Measurements from ENCODE around the gene TTC34.

Gene TTC34

GRCh38 chr1:2602866-2603520 lies 198.5 kb downstream of the TTC34 start:
- no peak overlapping the region for H3K4me3 ChIP-seq (replicated peaks; ENCODE audit: low read depth, low read length)
- TF ChIP-seq, protein P1, sequence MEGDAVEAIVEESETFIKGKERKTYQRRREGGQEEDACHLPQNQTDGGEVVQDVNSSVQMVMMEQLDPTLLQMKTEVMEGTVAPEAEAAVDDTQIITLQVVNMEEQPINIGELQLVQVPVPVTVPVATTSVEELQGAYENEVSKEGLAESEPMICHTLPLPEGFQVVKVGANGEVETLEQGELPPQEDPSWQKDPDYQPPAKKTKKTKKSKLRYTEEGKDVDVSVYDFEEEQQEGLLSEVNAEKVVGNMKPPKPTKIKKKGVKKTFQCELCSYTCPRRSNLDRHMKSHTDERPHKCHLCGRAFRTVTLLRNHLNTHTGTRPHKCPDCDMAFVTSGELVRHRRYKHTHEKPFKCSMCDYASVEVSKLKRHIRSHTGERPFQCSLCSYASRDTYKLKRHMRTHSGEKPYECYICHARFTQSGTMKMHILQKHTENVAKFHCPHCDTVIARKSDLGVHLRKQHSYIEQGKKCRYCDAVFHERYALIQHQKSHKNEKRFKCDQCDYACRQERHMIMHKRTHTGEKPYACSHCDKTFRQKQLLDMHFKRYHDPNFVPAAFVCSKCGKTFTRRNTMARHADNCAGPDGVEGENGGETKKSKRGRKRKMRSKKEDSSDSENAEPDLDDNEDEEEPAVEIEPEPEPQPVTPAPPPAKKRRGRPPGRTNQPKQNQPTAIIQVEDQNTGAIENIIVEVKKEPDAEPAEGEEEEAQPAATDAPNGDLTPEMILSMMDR (IDR thresholded peaks at IDR 0.05; ENCODE audit: low read depth, low read length, missing control alignments), result no peak
- no peak for DNase-seq (ENCODE audit: extremely low read depth, low read depth)

GRCh38 chr1:2602311-2602835 lies 199.1 kb downstream of the TTC34 start:
- TF ChIP-seq, protein P1 (IDR thresholded peaks at IDR 0.05; ENCODE audit: low read depth, low read length, missing control alignments), result no peak
- no peak for DNase-seq (ENCODE audit: extremely low read depth, low read depth)
- H3K4me3 ChIP-seq (replicated peaks; ENCODE audit: low read depth, low read length), result no peak overlapping the region

DNA sequence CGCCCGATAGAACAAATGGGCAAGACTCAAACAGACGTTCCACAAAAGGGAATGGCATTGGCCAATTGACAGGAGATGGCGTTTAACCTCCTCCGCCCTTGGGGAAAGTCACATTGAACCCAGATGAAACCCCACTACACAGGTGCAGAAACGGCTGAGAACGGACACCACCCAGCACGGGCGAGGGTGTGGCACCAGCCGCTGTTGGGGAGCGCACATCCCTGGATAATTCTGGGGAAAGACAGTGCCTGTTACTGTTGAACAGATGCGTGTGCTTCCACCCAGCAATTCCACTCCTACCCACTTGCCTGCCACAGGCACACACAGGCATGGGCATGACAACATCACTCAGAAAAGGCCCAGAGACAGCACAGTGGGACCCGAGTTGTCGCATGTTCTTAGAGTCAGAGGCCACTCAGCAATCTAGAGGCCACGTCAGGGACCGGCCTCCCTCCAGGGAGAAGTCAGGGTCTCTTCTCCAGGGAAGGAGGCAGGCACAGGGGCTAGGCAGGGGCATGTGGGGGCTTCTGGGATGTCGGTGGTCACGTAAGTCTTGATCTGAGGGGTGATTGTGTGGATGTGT lies 199.7 kb downstream of the TTC34 start:
- no peak overlapping the region for H3K4me3 ChIP-seq (replicated peaks; ENCODE audit: low read depth, low read length)
- TF ChIP-seq, protein P1 (IDR thresholded peaks at IDR 0.05; ENCODE audit: low read depth, low read length, missing control alignments), result no peak
- no peak for DNase-seq (ENCODE audit: extremely low read depth, low read depth)

GRCh38 chr1:2598329-2598931 lies 203.1 kb downstream of the TTC34 start:
- no peak overlapping the region for H3K4me3 ChIP-seq (replicated peaks; ENCODE audit: low read depth, low read length)
- DNase-seq (ENCODE audit: extremely low read depth, low read depth), result no peak
- TF ChIP-seq, protein P1 (IDR thresholded peaks at IDR 0.05; ENCODE audit: low read depth, low read length, missing control alignments), result no peak

GRCh38 chr1:2597441-2598328 lies 203.8 kb downstream of the TTC34 start:
- TF ChIP-seq, protein P1 (IDR thresholded peaks at IDR 0.05; ENCODE audit: low read depth, low read length, missing control alignments), result no peak
- DNase-seq (ENCODE audit: extremely low read depth, low read depth), result no peak
- no peak overlapping the region for H3K4me3 ChIP-seq (replicated peaks; ENCODE audit: low read depth, low read length)

DNA sequence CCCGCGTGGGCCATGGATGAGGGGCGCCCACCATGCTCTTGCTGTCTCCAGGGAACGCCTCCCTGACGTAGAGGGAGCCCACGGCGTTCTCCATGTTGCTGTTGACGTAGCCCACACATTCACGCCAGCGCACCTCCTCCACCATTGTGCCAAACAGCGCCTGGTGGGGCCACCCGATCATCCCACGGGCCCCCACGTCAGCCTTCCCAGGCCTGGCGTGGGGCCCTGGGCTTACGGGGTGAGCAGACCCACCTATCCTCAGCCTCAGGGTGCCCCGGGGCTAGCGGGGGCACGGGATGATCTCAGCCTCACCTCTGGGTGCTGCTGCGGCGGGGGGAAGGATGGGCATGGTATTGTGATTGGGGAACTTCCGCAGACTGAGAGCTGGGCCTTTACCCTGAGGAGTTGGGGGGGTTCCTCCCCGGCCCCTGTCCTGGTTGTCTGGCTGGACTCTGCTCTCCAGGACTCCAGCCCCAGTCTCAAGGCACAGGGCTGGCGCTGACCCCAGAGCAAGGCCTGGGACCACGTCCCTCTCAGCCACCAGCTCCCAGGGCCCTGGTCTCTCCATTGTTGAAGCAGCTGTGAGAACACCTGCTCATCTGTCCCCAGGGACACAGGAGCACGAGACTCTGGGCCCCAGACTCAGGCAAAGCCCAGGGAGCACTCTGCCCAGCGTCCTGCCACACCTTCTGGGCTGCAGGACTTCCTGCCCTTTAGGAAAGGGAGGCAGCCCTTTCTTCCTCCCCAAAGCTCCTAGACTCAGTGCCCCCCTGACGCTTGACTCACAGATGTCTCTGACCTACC lies 204.8 kb downstream of the TTC34 start:
- no peak for DNase-seq (ENCODE audit: extremely low read depth, low read depth)
- H3K4me3 ChIP-seq (replicated peaks; ENCODE audit: low read depth, low read length), result no peak overlapping the region
- TF ChIP-seq, protein P1 (IDR thresholded peaks at IDR 0.05; ENCODE audit: low read depth, low read length, missing control alignments), result no peak
